Suprapubic skin (tissue), 4 donors: ENCODE measurements around the gene STH. TPM values are rescaled to one million over a fixed set of nuclear protein-coding genes. Genes with fewer than 3 reads are reported as not detected.

Experiments used
- DNase-seq, 2 donors: peaks; one replicate each; pipeline ENCODE4 v3.0.0-alpha.2; 2019; ENCODE audit warnings: low spot score in 2 of 2
- H3K27ac ChIP-seq: fragments of 200-600 bp; sonication (generic); one replicate; pipeline ENCODE4 v1.5.1; 2019
- H3K27me3 ChIP-seq: fragments of 200-600 bp; sonication (generic); one replicate; pipeline ENCODE4 v1.5.1; 2019
- H3K36me3 ChIP-seq: fragments of 200-600 bp; sonication (generic); one replicate; pipeline ENCODE4 v1.5.1; 2019
- H3K4me1 ChIP-seq: fragments of 200-600 bp; sonication (generic); one replicate; pipeline ENCODE4 v1.5.1; 2019
- H3K4me3 ChIP-seq: fragments of 200-600 bp; sonication (generic); one replicate; pipeline ENCODE4 v1.5.1; 2019; ENCODE audit warnings: mild to moderate bottlenecking
- H3K9me3 ChIP-seq: fragments of 200-600 bp; sonication (generic); one replicate; pipeline ENCODE4 v1.5.1; 2019
- CTCF ChIP-seq, 2 donors: fragments of 200-600 bp in 1 of 2; fragments of 450-650 bp in 1 of 2; sonication (generic) in 1 of 2; IDR thresholded peaks; one replicate each; pipeline ENCODE4 v1.5.1; 2016 to 2019; ENCODE audit warnings: antibody characterized with exemption in 2 of 2, mild to moderate bottlenecking in 1 of 2, moderate library complexity in 1 of 2
- EP300 ChIP-seq: sonication (generic); formaldehyde crosslinking; IDR thresholded peaks from one replicate; pipeline ENCODE4 v1.6.1; 2017; ENCODE audit warnings: antibody characterized with exemption
- POLR2A ChIP-seq, 2 donors: fragments of 450-650 bp; IDR thresholded peaks; one replicate each; pipeline ENCODE4 v1.6.1; 2017; ENCODE audit warnings: antibody characterized with exemption in 2 of 2, mild to moderate bottlenecking in 2 of 2, moderate library complexity in 2 of 2
- POLR2AphosphoS5 ChIP-seq, 3 donors: sonication (generic); formaldehyde crosslinking; IDR thresholded peaks; one replicate each; pipeline ENCODE4 v1.6.1; 2017; ENCODE audit warnings: antibody characterized with exemption in 3 of 3
- WGBS: methylation state at CpG from one replicate; pipeline ENCODE4 v1.1.5; 2018; 5-methylcytosine and 5-hydroxymethylcytosine counted together
- total RNA-seq, 4 donors: library from RNA; depleted of rRNA; stranded (reverse); fragments of >200 nt; gene quantifications; one replicate each; pipeline ENCODE4 v1.1.0, GENCODE V29; 2016

Gene STH
- total RNA-seq, 4 donors from 2014 or later = not detected

- Histone ChIP-seq H3K27me3 (no peaks in the 10 kb centered on the region), H3K9me3 (no peaks in the 10 kb centered on the region), H3K4me1 (peaks cover 3% of the 10 kb centered on the region), H3K4me3 (no peak overlapping the region), H3K27ac (no peak overlapping the region), H3K36me3 (peaks cover 61% of the 10 kb centered on the region)
- WGBS = 63% methylated on average over 4 of the region's 4 CpGs
- TF ChIP-seq POLR2A (IDR thresholded peaks at IDR 0.05) (no peak), EP300 (no peak), POLR2AphosphoS5 (IDR thresholded peaks at IDR 0.05) (no peak), CTCF (IDR thresholded peaks at IDR 0.05) (no peak)
- no peak for DNase-seq
Observed at GRCh38 chr17:46027976-46028325, 28.9 kb downstream of the STH start.

DNA sequence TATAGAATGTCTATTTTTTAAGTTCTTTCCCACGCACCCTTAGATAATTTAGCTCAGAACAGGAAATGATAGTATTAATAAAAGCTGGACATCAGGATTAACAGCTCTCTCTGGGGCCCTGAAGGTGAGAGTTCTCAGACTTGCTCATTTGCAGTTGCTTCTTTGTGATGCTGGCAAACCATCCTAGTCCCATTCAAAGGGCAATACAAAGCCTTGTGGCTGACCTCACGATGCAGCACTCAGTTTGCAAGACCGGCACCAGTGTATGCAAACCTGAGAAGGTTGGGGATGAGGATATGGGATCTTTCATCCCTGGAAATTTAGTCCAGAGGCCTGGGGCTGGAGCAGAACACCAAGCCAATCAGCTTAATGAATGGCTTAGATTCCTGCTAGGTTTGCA lies 29.3 kb downstream of the STH start:
- H3K27me3 ChIP-seq = no peaks in the 10 kb centered on the region
- H3K27ac ChIP-seq = no peak overlapping the region
- H3K9me3 ChIP-seq = no peaks in the 10 kb centered on the region
- 86% methylated on average over 3 of the region's 3 CpGs for WGBS
- H3K36me3 ChIP-seq = peaks cover 66% of the 10 kb centered on the region
- H3K4me1 ChIP-seq = peaks cover 3% of the 10 kb centered on the region
- no peak overlapping the region for H3K4me3 ChIP-seq
- DNase-seq = no peak
- no peak for TF ChIP-seq EP300
- no peak for TF ChIP-seq CTCF (IDR thresholded peaks at IDR 0.05)
- TF ChIP-seq POLR2A (IDR thresholded peaks at IDR 0.05) = no peak
- TF ChIP-seq POLR2AphosphoS5 (IDR thresholded peaks at IDR 0.05) = no peak

DNA sequence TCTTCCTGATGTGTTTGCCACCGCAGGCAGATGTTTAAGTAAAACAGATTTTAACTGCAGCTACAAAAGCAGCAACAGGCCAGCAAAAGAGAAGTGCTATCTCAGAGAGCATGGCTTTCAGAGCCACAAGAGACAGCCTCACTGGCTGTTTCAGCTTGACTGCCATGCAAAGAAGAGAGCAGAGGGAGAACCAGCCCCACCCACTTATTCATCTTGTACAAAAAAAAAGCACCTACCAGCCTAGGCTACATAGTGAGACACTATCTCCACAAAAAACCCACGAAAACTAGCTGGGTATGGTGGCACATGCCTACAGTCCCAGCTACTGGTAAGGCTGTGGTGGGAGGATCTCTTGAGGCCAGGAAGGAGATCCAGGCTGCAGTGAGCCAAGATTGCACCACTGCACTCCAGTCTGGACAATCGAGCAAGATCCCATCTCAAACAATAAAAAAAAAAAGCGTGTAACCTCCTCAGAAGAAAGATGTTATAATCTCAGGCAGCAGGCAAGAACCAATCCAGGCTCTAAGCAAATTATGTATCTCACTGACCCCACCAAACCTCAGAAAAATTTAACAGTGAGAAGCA lies 30.0 kb downstream of the STH start:
- H3K27ac ChIP-seq = no peak overlapping the region
- H3K36me3 ChIP-seq = peaks cover 73% of the 10 kb centered on the region
- TF ChIP-seq POLR2AphosphoS5 (IDR thresholded peaks at IDR 0.05) = no peak
- no peak for TF ChIP-seq EP300
- TF ChIP-seq CTCF (IDR thresholded peaks at IDR 0.05) = no peak
- TF ChIP-seq POLR2A (IDR thresholded peaks at IDR 0.05) = no peak
- H3K9me3 ChIP-seq = no peaks in the 10 kb centered on the region
- no peak overlapping the region for H3K4me3 ChIP-seq
- no peak for DNase-seq
- H3K27me3 ChIP-seq = no peaks in the 10 kb centered on the region
- peaks cover 3% of the 10 kb centered on the region for H3K4me1 ChIP-seq
- 74% methylated on average over 4 of the region's 4 CpGs for WGBS

DNA sequence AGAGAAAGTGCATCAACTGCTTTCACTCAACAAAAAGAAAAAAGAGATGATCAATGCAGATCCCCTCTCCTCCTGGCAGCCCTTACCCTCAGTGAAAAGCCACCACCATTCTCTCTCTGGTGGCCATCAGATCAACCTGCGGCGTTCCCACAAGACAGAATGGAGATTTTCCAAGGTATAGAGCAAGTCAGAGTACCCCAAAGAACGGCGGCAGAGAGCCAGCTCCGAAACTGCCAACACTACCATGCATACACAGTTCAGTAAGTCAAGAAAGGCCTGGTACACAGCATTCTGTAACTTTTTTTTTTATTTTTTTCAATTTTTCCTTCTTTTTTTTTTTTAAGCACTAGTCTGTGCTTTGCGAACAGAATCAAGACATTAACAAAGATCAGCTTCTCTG lies 30.6 kb downstream of the STH start:
- Histone ChIP-seq H3K27me3 (no peaks in the 10 kb centered on the region), H3K36me3 (peaks cover 77% of the 10 kb centered on the region), H3K4me3 (no peak overlapping the region), H3K4me1 (peaks cover 3% of the 10 kb centered on the region), H3K27ac (no peak overlapping the region), H3K9me3 (no peaks in the 10 kb centered on the region)
- DNase-seq = no peak
- no peak for TF ChIP-seq CTCF (IDR thresholded peaks at IDR 0.05)
- TF ChIP-seq POLR2A (IDR thresholded peaks at IDR 0.05) = no peak
- TF ChIP-seq EP300 = no peak
- TF ChIP-seq POLR2AphosphoS5 (IDR thresholded peaks at IDR 0.05) = no peak
- WGBS = 97% methylated on average over 6 of the region's 6 CpGs

DNA sequence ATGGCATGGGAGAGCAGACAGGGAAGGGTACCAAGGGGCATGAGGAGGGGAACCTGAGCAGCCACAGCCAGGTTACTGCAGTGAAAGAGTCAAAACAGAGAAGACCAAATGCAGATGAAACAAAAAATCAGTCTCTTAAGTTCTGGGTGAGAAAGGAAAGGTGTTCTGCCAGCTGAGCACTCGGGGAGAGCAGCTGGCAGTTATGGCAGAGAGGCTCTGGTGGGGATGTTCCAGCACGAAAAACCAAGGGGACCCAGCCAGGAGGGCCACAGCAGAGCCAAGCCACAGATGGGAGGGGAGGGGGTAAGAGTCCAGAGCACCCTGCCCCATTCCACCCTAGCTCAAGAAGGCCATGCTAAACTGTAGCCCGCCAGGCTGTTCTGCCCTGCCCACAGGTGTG lies 31.7 kb downstream of the STH start:
- TF ChIP-seq POLR2A (IDR thresholded peaks at IDR 0.05) (no peak), EP300 (no peak), CTCF (IDR thresholded peaks at IDR 0.05) (no peak), POLR2AphosphoS5 (IDR thresholded peaks at IDR 0.05) (no peak)
- Histone ChIP-seq H3K27me3 (no peaks in the 10 kb centered on the region), H3K27ac (no peak overlapping the region), H3K4me1 (no peaks in the 10 kb centered on the region), H3K9me3 (no peaks in the 10 kb centered on the region), H3K4me3 (no peak overlapping the region), H3K36me3 (peaks cover 78% of the 10 kb centered on the region)
- no peak for DNase-seq
- WGBS = 66% methylated on average over 3 of the region's 3 CpGs
